Motor neuron (in vitro differentiated cells): Measurements from ENCODE around the gene PKHD1. TPM values are rescaled to one million over a fixed set of nuclear protein-coding genes. Genes with fewer than 3 reads are reported as not detected.

Source experiments
- ATAC-seq, 8 experiments: fragments of 200-7000 bp; cut with Tn5 transposase; replicated peaks in 6 of 8; 2 replicates each; pipeline ENCODE4 v1.8.0; 2021; ENCODE audit warnings: mild to moderate bottlenecking in 8 of 8, moderate library complexity in 8 of 8
- H3K27ac ChIP-seq, 2 donors: fragments of 250-450 bp; sonication (Bioruptor Pico); 2 replicates each; pipeline ENCODE4 v1.9.0; 2021; ENCODE audit warnings: antibody characterized with exemption in 2 of 2, mild to moderate bottlenecking in 2 of 2, moderate library complexity in 1 of 2
- H3K4me1 ChIP-seq, 2 donors: fragments of 250-450 bp; sonication (Bioruptor Pico); replicated peaks in 1 of 2; 2 replicates each; pipeline ENCODE4 v1.6.1; 2021; ENCODE audit warnings: antibody characterized with exemption in 2 of 2, mild to moderate bottlenecking in 2 of 2, moderate library complexity in 1 of 2
- H3K4me3 ChIP-seq, 5 donors: fragments of 250-450 bp; sonication (Bioruptor Pico); 2 replicates each; pipeline ENCODE4 v1.9.0; 2021; ENCODE audit warnings: antibody characterized with exemption in 5 of 5, mild to moderate bottlenecking in 5 of 5, moderate library complexity in 4 of 5
- in situ Hi-C, 9 experiments: fragments of 400-800 bp; cut with MboI; loops; one replicate each; pipeline ENCODE4 v1.15.0; 2021; ENCODE audit warnings: low sequenced_read_pairs in 9 of 9, low pct_unique_long_range_greater_than_20kb in 2 of 9; ENCODE audit not compliant: unreplicated experiment in 9 of 9
- total RNA-seq, 8 experiments: library from RNA; unstranded; fragments of 300-600 nt; gene quantifications; 2 replicates each; pipeline versions ENCODE4 v1.2.3 to v1.2.4, GENCODE V29; 2022

Gene PKHD1
- total RNA-seq, 8 experiments from 2014 or later, result under 0.01 to 0.14 (median 0.09) TPM; not detected in 1

DNA sequence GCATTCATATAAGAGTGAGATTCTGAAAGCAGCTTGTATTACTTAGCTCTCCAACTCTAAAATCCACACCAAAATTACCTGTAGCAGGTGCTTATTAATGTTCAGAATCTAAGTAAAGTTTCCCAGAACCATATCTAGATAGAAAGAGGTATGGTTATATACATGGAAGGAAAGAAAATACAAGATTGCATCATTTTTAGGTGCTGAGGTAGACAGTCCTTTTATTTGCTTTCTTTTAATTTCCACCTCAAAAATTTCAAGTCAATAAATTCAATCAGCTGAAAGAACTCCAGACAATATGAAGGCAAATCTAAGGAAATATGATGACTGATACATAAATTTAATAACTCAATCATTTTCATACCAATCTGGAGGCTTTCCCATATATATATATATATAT, 521.9 kb downstream of the PKHD1 start:
- no peak overlapping the region for H3K4me3 ChIP-seq
- in situ Hi-C loops, result no loop called here
- H3K27ac ChIP-seq, result no peak overlapping the region
- no peak for ATAC-seq
- H3K4me1 ChIP-seq, result no peaks in the 10 kb centered on the region

Other genes with a start within 250 kb of the PKHD1 start
- not detected for gene IL17A, start 98.8 kb upstream of the PKHD1 start, total RNA-seq
- not detected for gene IL17F, start 156.9 kb upstream of the PKHD1 start, total RNA-seq
- gene MCM3, start 197.1 kb upstream of the PKHD1 start, total RNA-seq, result 10 to 100 TPM; 12.7 to 92.8 (median 19.4) TPM